GM19467 (cell line): Measurements from ENCODE around the gene PDE2A.

ENCODE experiments used
- ATAC-seq: cut with Tn5 transposase; IDR thresholded peaks from one replicate; pipeline ENCODE4 v1.9.1; 2021; ENCODE audit warnings: mild to moderate bottlenecking, moderate library complexity; ENCODE audit not compliant: unreplicated experiment

Gene PDE2A

GRCh38 chr11:72661486-72661885, 12.7 kb downstream of the PDE2A start:
- ATAC-seq = no peak

- ATAC-seq = no peak
Measured at GRCh38 chr11:72658989-72659640, 15.1 kb downstream of the PDE2A start.

GRCh38 chr11:72657411-72658100, 16.7 kb downstream of the PDE2A start:
- no peak for ATAC-seq

GRCh38 chr11:72655896-72656464, 18.2 kb downstream of the PDE2A start:
- no peak for ATAC-seq

- no peak for ATAC-seq
Measured at GRCh38 chr11:72655014-72655413, 19.2 kb downstream of the PDE2A start.

GRCh38 chr11:72653649-72654048, 20.6 kb downstream of the PDE2A start:
- ATAC-seq = no peak

GRCh38 chr11:72652873-72653630, 21.2 kb downstream of the PDE2A start:
- ATAC-seq = no peak

GRCh38 chr11:72652133-72652532, 22.1 kb downstream of the PDE2A start:
- no peak for ATAC-seq

GRCh38 chr11:72649215-72649976, 24.8 kb downstream of the PDE2A start:
- ATAC-seq = no peak

- ATAC-seq = no peak
Measured at GRCh38 chr11:72648384-72649136, 25.7 kb downstream of the PDE2A start.

- no peak for ATAC-seq
Measured at GRCh38 chr11:72647882-72648281, 26.3 kb downstream of the PDE2A start.

- no peak for ATAC-seq
Measured at GRCh38 chr11:72646472-72646871, 27.8 kb downstream of the PDE2A start.

GRCh38 chr11:72646024-72646423, 28.2 kb downstream of the PDE2A start:
- ATAC-seq = no peak

- ATAC-seq = no peak
Measured at GRCh38 chr11:72643547-72643946, 30.7 kb downstream of the PDE2A start.

GRCh38 chr11:72642884-72643522, 31.2 kb downstream of the PDE2A start:
- ATAC-seq = no peak

- no peak for ATAC-seq
Measured at GRCh38 chr11:72642043-72642883, 32.0 kb downstream of the PDE2A start.

GRCh38 chr11:72641522-72642042, 32.6 kb downstream of the PDE2A start:
- ATAC-seq = no peak
